ENCODE results near the gene KIF26A. TPM values are rescaled to one million over a fixed set of nuclear protein-coding genes. Genes with fewer than 3 reads are reported as not detected.
A peak's percentile ranks its signal among the peaks of the same experiment; 100 is the strongest.

KIF26A gene
- total RNA-seq, 4 donors from 2014 or later = 0.74 to 7.3 (median 2.4) TPM

- DNase-seq (ENCODE audit: low spot score) (no peak), ATAC-seq (ENCODE audit: low FRiP score) (no peak)
- no peak for TF ChIP-seq CTCF (IDR thresholded peaks at IDR 0.05)
Observed at GRCh38 chr14:104201496-104201895, 63.1 kb downstream of the KIF26A start.

- no peak for DNase-seq (ENCODE audit: low spot score)
- TF ChIP-seq CTCF (IDR thresholded peaks at IDR 0.05) = no peak
- no peak for ATAC-seq (ENCODE audit: low FRiP score)
Observed at GRCh38 chr14:104202259-104203070, 64.1 kb downstream of the KIF26A start.

- no peak for ATAC-seq (ENCODE audit: low FRiP score)
- DNase-seq (ENCODE audit: low spot score) = no peak
- TF ChIP-seq CTCF (IDR thresholded peaks at IDR 0.05) = no peak
Observed at GRCh38 chr14:104203071-104203425, 64.7 kb downstream of the KIF26A start.

- no peak for TF ChIP-seq CTCF (IDR thresholded peaks at IDR 0.05)
- no peak for ATAC-seq (ENCODE audit: low FRiP score)
- no peak for DNase-seq (ENCODE audit: low spot score)
Observed at GRCh38 chr14:104204660-104205149, 66.3 kb downstream of the KIF26A start.

- ATAC-seq (ENCODE audit: low FRiP score) = peak; percentile 22
- DNase-seq (ENCODE audit: low spot score) = no peak
- no peak for TF ChIP-seq CTCF (IDR thresholded peaks at IDR 0.05)
Observed at GRCh38 chr14:104205781-104206180, 67.4 kb downstream of the KIF26A start.

- no peak for TF ChIP-seq CTCF (IDR thresholded peaks at IDR 0.05)
- DNase-seq (ENCODE audit: low spot score) = no peak
- ATAC-seq (ENCODE audit: low FRiP score) = peak; percentile 23
Observed at GRCh38 chr14:104206281-104206904, 68.0 kb downstream of the KIF26A start.
